ENCODE results near the gene ARHGAP22. TPM values are rescaled to one million over a fixed set of nuclear protein-coding genes. Genes with fewer than 3 reads are reported as not detected.

Gene ARHGAP22
- polyA plus RNA-seq, 1 of the 3 experiments (the other 2 are of a cell fraction) = 12.4 TPM

GRCh38 chr10:48464871-48465736 is 139.8 kb downstream of the ARHGAP22 start:
- Histone ChIP-seq H3K4me3 (ENCODE audit: low read depth in 2 of 2, low read length in 1 of 2) (no peak overlapping the region), H4K20me1 (ENCODE audit: insufficient read depth) (peaks cover 30% of the 10 kb centered on the region), H2AFZ (ENCODE audit: low read depth) (no peak overlapping the region), H3K27ac (ENCODE audit: low read depth in 2 of 2, low read length in 1 of 2) (peak overlapping the region in 1 of 2 experiments; percentile 53; a peak in 1 of 4 replicates), H3K9me2 (no peaks in the 10 kb centered on the region), H3F3A (replicated peaks; ENCODE audit: insufficient read depth) (no peaks in the 10 kb centered on the region), H3K4me1 (ENCODE audit: control insufficient read depth in 1 of 2, insufficient read depth in 2 of 2, low read depth in 1 of 2, low read length in 1 of 2) (peaks cover 0 to 64% of the 10 kb centered on the region in 2 experiments; a peak in 1 of 4 replicates), H3K36me3 (replicated peaks in 1 of 2; ENCODE audit: control insufficient read depth in 1 of 2, insufficient read depth in 2 of 2, low read length in 1 of 2) (peaks cover 0 to 5% of the 10 kb centered on the region in 2 experiments), H3K79me2 (ENCODE audit: insufficient read depth) (peaks cover 26% of the 10 kb centered on the region), H3K4me2 (no peak overlapping the region), H3K27me3 (ENCODE audit: insufficient read depth) (no peaks in the 10 kb centered on the region), H3K9ac (no peak overlapping the region), H3K9me3 (no peaks in the 10 kb centered on the region)
- TF ChIP-seq CHD2 (IDR thresholded peaks at IDR 0.05; ENCODE audit: low read length, partially characterized antibody) (no peak), FOXJ3 (CRISPR knock-in tag; IDR thresholded peaks at IDR 0.05) (no peak), JUND (IDR thresholded peaks at IDR 0.05) (no peak), SIN3A (IDR thresholded peaks at IDR 0.05; ENCODE audit: borderline replicate concordance, low read depth, low read length) (no peak), NRF1 (IDR thresholded peaks at IDR 0.05; ENCODE audit: low read depth, low read length) (no peak), REST (IDR thresholded peaks at IDR 0.05; ENCODE audit: low read depth, low read length) (no peak), USF1 (IDR thresholded peaks at IDR 0.05; ENCODE audit: borderline replicate concordance, low read depth) (no peak), POLR2AphosphoS5 (IDR thresholded peaks at IDR 0.05; ENCODE audit: low read depth, low read length) (no peak), GATA2 (CRISPR knock-in tag; IDR thresholded peaks at IDR 0.05) (no peak), YY1 (IDR thresholded peaks at IDR 0.05; ENCODE audit: low read depth) (no peak), MEF2A (IDR thresholded peaks at IDR 0.05; ENCODE audit: borderline replicate concordance, low read depth) (no peak), CTCF (IDR thresholded peaks at IDR 0.05) (no peak), IRF3 (IDR thresholded peaks at IDR 0.05; ENCODE audit: low read depth, low read length) (no peak), TCF12 (IDR thresholded peaks at IDR 0.05) (no peak), TAF1 (IDR thresholded peaks at IDR 0.05; ENCODE audit: borderline replicate concordance, low read depth, low read length) (no peak), MAX (IDR thresholded peaks at IDR 0.05; ENCODE audit: low read depth) (no peak), RCOR1 (IDR thresholded peaks at IDR 0.05; ENCODE audit: low read length) (no peak), ELF1 (IDR thresholded peaks at IDR 0.05) (no peak)
- DNase-seq = peak; percentile 50
- 89% methylated on average over 15 of the region's 27 CpGs for WGBS (ENCODE audit: low lambda C conversion rate)
- ChIA-PET CTCF (interaction anchor here (0.6 to 1.2 kb wide), 5 partner anchors 22 to 191 kb away, joined by 3 read pairs; no protein-coding TSS in a partner anchor), POLR2A (no interaction called here)
